ENCODE results near the gene IGFL2. TPM values are rescaled to one million over a fixed set of nuclear protein-coding genes. Genes with fewer than 3 reads are reported as not detected.

IGFL2 gene
- total and polyA plus RNA-seq, 2 experiments from 2014 or later: not detected

GRCh38 chr19:46131485-46132143, 16.4 kb upstream of the IGFL2 start (continued):
- no peak for TF ChIP-seq ZNF462 (CRISPR knock-in tag; IDR thresholded peaks at IDR 0.05)
- TF ChIP-seq ETS1 (IDR thresholded peaks at IDR 0.05): no peak
- TF ChIP-seq ZNF331 (CRISPR knock-in tag; IDR thresholded peaks at IDR 0.05; ENCODE audit: low read depth): no peak

- Histone ChIP-seq H3K36me3 (ENCODE audit: insufficient read depth) (no peaks in the 10 kb centered on the region), H3K27ac (ENCODE audit: low read depth) (peak overlapping the region; percentile 88), H3K4me3 (peak overlapping the region; percentile 21), H3K4me1 (ENCODE audit: insufficient read depth) (no peaks in the 10 kb centered on the region; the same call in 1 of the 2 replicates), H2AFZ (no peak overlapping the region), H3K27me3 (ENCODE audit: insufficient read depth) (no peaks in the 10 kb centered on the region), H3K79me2 (replicated peaks; ENCODE audit: insufficient read depth) (no peaks in the 10 kb centered on the region), H3K4me2 (peak overlapping the region; percentile 39), H4K20me1 (replicated peaks; ENCODE audit: insufficient read depth) (no peaks in the 10 kb centered on the region), H3K9me2 (ENCODE audit: insufficient read depth) (peaks cover 19% of the 10 kb centered on the region), H3F3A (replicated peaks; ENCODE audit: low read depth) (no peaks in the 10 kb centered on the region)
- TF ChIP-seq POLR2AphosphoS5 (IDR thresholded peaks at IDR 0.05; ENCODE audit: low read depth) (peak; percentile 47; the same call in 1 of the 2 replicates), JUNB (IDR thresholded peaks at IDR 0.05; ENCODE audit: unreplicated experiment) (no peak)
- Mint-ChIP-seq H3K36me3 (ENCODE audit: low read depth) (peaks cover 26% of the 10 kb centered on the region), H3K9me3 (peaks cover 33% of the 10 kb centered on the region), H3K4me3 (peak overlapping the region; percentile 55), H3K27ac (peak overlapping the region; percentile 98), H3K27me3 (ENCODE audit: insufficient read depth, low read depth, poor library complexity) (peaks cover 15% of the 10 kb centered on the region), H3K4me1 (peaks cover 22% of the 10 kb centered on the region)
- DNase-seq (ENCODE audit: low spot score) (no peak), ATAC-seq (no peak)
These were observed 15.4 kb upstream of the IGFL2 start for GRCh38 chr19:46132508-46133100.
